AG04450 (cell line): ENCODE data around the gene SLC25A27. TPM values are rescaled to one million over a fixed set of nuclear protein-coding genes. Genes with fewer than 3 reads are reported as not detected.

Experiments used
- CTCF ChIA-PET: fragments of 300-600, 350-600 bp; formaldehyde crosslinking; extraction: SDS; loops from one replicate; lab custom pipeline; 2022; ENCODE audit warnings: antibody characterized with exemption, inconsistent platforms; lab: Charles Lee
- POLR2A ChIA-PET: fragments of 350-600 bp; formaldehyde crosslinking; extraction: SDS; loops from one replicate; lab custom pipeline; 2021; ENCODE audit warnings: antibody characterized with exemption, inconsistent platforms; lab: Yijun Ruan, JAX
- DNase-seq: peaks from one replicate; pipeline ENCODE4 v3.0.0-alpha.2; 2011; ENCODE audit warnings: low read depth, low spot score
- H3K27ac ChIP-seq: one replicate; pipeline ENCODE4 v1.5.1; 2012; ENCODE audit warnings: low read depth, low read length, control low read depth
- H3K27me3 ChIP-seq: one replicate; pipeline ENCODE4 v1.6.0; 2012; ENCODE audit warnings: low read length; ENCODE audit not compliant: control insufficient read depth, insufficient read depth
- H3K4me3 ChIP-seq: 2 replicates; pipeline ENCODE4 v1.5.1; 2011; ENCODE audit warnings: mild to moderate bottlenecking, low read depth, low read length, control low read depth
- H3K9me3 ChIP-seq: 2 replicates; pipeline ENCODE4 v1.5.1; 2012; ENCODE audit warnings: low read length; ENCODE audit not compliant: control insufficient read depth, insufficient read depth
- CTCF ChIP-seq: IDR thresholded peaks from 2 replicates; pipeline ENCODE4 v1.5.1; 2011; ENCODE audit warnings: low read depth, low read length, control low read depth, inconsistent platforms
- polyA plus RNA-seq: library from polyadenylated mRNA; depleted of rRNA; stranded (reverse); fragments of >200 nt; gene quantifications from 2 replicates; pipeline ENCODE4 v1.2.3, GENCODE V29; 2011

SLC25A27 gene
- polyA plus RNA-seq, 1 experiment: 0.25 TPM

- CTCF ChIA-PET: no interaction called here
- no peak overlapping the region for H3K27ac ChIP-seq
- no peaks in the 10 kb centered on the region for H3K9me3 ChIP-seq
- H3K4me3 ChIP-seq: no peak overlapping the region
- no peak for DNase-seq
- H3K27me3 ChIP-seq: no peaks in the 10 kb centered on the region
- POLR2A ChIA-PET: no interaction called here
- TF ChIP-seq CTCF: no peak
Observed at GRCh38 chr6:46699970-46700369, 47.2 kb downstream of the SLC25A27 start.

- no peaks in the 10 kb centered on the region for H3K9me3 ChIP-seq
- ChIA-PET CTCF (interaction anchor here (0.7 to 0.9 kb wide), 2 partner anchors 43 to 217 kb away, joined by 3 read pairs; partner anchors contain the start of gene ADGRF5), POLR2A (no interaction called here)
- H3K27ac ChIP-seq: no peak overlapping the region
- no peak for TF ChIP-seq CTCF
- DNase-seq: no peak
- no peaks in the 10 kb centered on the region for H3K27me3 ChIP-seq
- H3K4me3 ChIP-seq: no peak overlapping the region
Observed at GRCh38 chr6:46704562-46704961, 51.8 kb downstream of the SLC25A27 start.

- H3K4me3 ChIP-seq: no peak overlapping the region
- no peaks in the 10 kb centered on the region for H3K27me3 ChIP-seq
- no peaks in the 10 kb centered on the region for H3K9me3 ChIP-seq
- CTCF ChIA-PET: no interaction called here
- no peak for DNase-seq
- H3K27ac ChIP-seq: no peak overlapping the region
- POLR2A ChIA-PET: no interaction called here
- no peak for TF ChIP-seq CTCF
Observed at GRCh38 chr6:46706464-46706863, 53.7 kb downstream of the SLC25A27 start.

GRCh38 chr6:46711491-46711890 is 58.7 kb downstream of the SLC25A27 start:
- Histone ChIP-seq H3K4me3 (no peak overlapping the region), H3K9me3 (no peaks in the 10 kb centered on the region), H3K27ac (no peak overlapping the region), H3K27me3 (no peaks in the 10 kb centered on the region)
- no peak for TF ChIP-seq CTCF
- no peak for DNase-seq
- ChIA-PET POLR2A (no interaction called here), CTCF (no interaction called here)

GRCh38 chr6:46715141-46715540 is 62.4 kb downstream of the SLC25A27 start:
- H3K9me3 ChIP-seq: no peaks in the 10 kb centered on the region
- DNase-seq: no peak
- CTCF ChIA-PET: no interaction called here
- H3K4me3 ChIP-seq: no peak overlapping the region
- POLR2A ChIA-PET: no interaction called here
- H3K27me3 ChIP-seq: no peaks in the 10 kb centered on the region
- H3K27ac ChIP-seq: no peak overlapping the region
- TF ChIP-seq CTCF: no peak
